Glutamatergic neuron (in vitro differentiated cells): ENCODE measurements around the gene EPS8L1. TPM values are rescaled to one million over a fixed set of nuclear protein-coding genes. Genes with fewer than 3 reads are reported as not detected.

Source experiments
- DNase-seq: peaks from one replicate; pipeline ENCODE4 v3.0.0; 2022
- H3K27ac Mint-ChIP-seq: one replicate; pipeline ENCODE4 v1.8.0; 2020; ENCODE audit warnings: mild to moderate bottlenecking, mixed read lengths, inconsistent platforms; ENCODE audit not compliant: unreplicated experiment
- H3K27me3 Mint-ChIP-seq: one replicate; pipeline ENCODE4 v1.8.0; 2020; ENCODE audit warnings: mild to moderate bottlenecking, moderate library complexity, mixed read lengths, inconsistent platforms; ENCODE audit not compliant: unreplicated experiment
- H3K36me3 Mint-ChIP-seq: one replicate; pipeline ENCODE4 v1.8.0; 2020; ENCODE audit warnings: mild to moderate bottlenecking, mixed read lengths, inconsistent platforms; ENCODE audit not compliant: unreplicated experiment
- H3K4me1 Mint-ChIP-seq: one replicate; pipeline ENCODE4 v1.8.0; 2020; ENCODE audit warnings: mild to moderate bottlenecking, low read depth, mixed read lengths, inconsistent platforms; ENCODE audit not compliant: unreplicated experiment
- H3K4me3 Mint-ChIP-seq: one replicate; pipeline ENCODE4 v1.8.0; 2020; ENCODE audit warnings: mild to moderate bottlenecking, mixed read lengths, inconsistent platforms; ENCODE audit not compliant: unreplicated experiment
- H3K9me3 Mint-ChIP-seq: one replicate; pipeline ENCODE4 v1.8.0; 2020; ENCODE audit warnings: mild to moderate bottlenecking, moderate library complexity, mixed read lengths, inconsistent platforms; ENCODE audit not compliant: unreplicated experiment
- CTCF ChIP-seq: fragments of 200-600 bp; sonication (generic); IDR thresholded peaks from one replicate; pipeline ENCODE4 v1.5.0; 2021; ENCODE audit not compliant: partially characterized antibody, unreplicated experiment
- total RNA-seq: library from RNA; stranded (reverse); fragmentation: NEBNext Ultra II Directional; extraction: Animal tissue kit (Norgen Biotek cat#: 25700); gene quantifications from one replicate; pipeline ENCODE4 v1.2.1, GENCODE V29; 2021; ENCODE audit not compliant: unreplicated experiment

Gene EPS8L1
- total RNA-seq, 1 donor from 2014 or later: 114 TPM

DNA sequence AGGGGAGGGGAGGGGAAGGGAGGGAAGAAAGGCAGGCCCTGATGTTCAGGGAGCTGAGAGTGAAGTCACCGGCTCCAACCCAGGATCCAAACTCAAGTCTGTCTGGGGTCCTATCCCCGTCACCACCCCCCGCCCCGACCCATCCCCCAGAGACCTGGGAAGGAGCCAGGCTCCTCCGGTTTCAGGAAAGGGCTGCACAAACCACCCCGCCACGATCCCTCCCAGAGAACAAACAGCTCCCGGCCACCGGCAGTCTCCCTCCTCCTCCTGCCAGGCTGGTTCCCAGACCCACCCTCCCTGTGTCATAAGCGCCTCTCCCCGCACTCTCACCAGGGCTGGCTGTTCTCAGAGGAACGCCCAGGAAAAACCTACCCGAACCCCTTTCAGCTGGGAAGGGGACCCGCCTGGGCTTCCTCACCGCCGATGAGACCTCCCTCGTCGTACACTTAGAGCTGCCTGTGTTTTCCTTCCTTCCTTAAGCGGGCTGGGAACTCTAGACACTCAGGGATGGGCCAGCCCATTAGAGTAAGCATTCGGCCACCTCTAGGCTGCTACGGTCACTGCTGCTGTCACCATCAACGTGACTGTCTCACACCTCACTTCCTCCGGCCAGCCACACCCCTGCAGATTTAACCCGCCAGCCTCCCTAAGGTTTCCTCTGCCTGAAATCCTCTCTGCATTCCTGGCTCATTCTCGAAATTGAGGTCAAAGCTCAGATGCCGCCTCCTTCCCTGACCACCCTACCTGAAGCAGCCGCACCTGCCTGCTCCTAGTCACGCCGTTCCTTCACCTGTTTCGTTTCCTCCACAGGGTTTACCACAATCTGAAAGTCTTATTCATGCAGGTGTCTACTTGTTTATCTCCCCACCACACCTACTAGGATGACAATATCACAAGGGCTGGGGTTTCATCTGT lies 6.5 kb upstream of the EPS8L1 start:
- H3K36me3 Mint-ChIP-seq: peaks cover 4% of the 10 kb centered on the region
- no peak overlapping the region for H3K27ac Mint-ChIP-seq
- H3K4me3 Mint-ChIP-seq: peak overlapping the region; percentile 85
- DNase-seq: peak; percentile 52
- H3K4me1 Mint-ChIP-seq: peaks cover 6% of the 10 kb centered on the region
- TF ChIP-seq CTCF: no peak
- peaks cover 31% of the 10 kb centered on the region for H3K27me3 Mint-ChIP-seq
- H3K9me3 Mint-ChIP-seq: peaks cover 9% of the 10 kb centered on the region

DNA sequence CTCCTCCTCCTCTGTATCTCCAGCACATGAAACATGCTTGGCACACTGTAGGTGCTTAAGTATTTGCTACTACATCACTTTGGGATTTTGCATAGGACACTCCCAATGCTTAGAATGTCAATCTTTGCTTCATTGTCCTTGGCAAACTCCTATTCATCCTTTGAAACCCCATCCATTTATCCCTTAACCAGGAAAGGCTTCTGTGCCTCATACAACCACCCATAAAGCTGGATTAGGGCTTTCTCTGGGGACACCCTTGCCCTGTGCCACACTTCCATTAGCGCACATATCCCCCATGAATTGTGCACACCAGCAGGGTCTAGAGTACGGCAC lies 5.8 kb upstream of the EPS8L1 start:
- Mint-ChIP-seq H3K4me3 (peak overlapping the region; percentile 85), H3K36me3 (peaks cover 4% of the 10 kb centered on the region), H3K27ac (no peak overlapping the region), H3K9me3 (peaks cover 10% of the 10 kb centered on the region), H3K4me1 (peaks cover 6% of the 10 kb centered on the region), H3K27me3 (peaks cover 32% of the 10 kb centered on the region)
- DNase-seq: no peak
- no peak for TF ChIP-seq CTCF

GRCh38 chr19:55070466-55071128 lies 5.1 kb upstream of the EPS8L1 start:
- TF ChIP-seq CTCF: no peak
- peaks cover 13% of the 10 kb centered on the region for H3K9me3 Mint-ChIP-seq
- no peak for DNase-seq
- peak overlapping the region; percentile 61 for H3K4me3 Mint-ChIP-seq
- peaks cover 6% of the 10 kb centered on the region for H3K4me1 Mint-ChIP-seq
- peaks cover 39% of the 10 kb centered on the region for H3K27me3 Mint-ChIP-seq
- H3K36me3 Mint-ChIP-seq: peaks cover 4% of the 10 kb centered on the region
- H3K27ac Mint-ChIP-seq: no peak overlapping the region

GRCh38 chr19:55071129-55071502 lies 4.6 kb upstream of the EPS8L1 start:
- no peak for DNase-seq
- Mint-ChIP-seq H3K4me1 (peaks cover 6% of the 10 kb centered on the region), H3K36me3 (peaks cover 4% of the 10 kb centered on the region), H3K9me3 (peaks cover 13% of the 10 kb centered on the region), H3K27ac (no peak overlapping the region), H3K27me3 (peaks cover 39% of the 10 kb centered on the region), H3K4me3 (no peak overlapping the region)
- TF ChIP-seq CTCF: no peak

DNA sequence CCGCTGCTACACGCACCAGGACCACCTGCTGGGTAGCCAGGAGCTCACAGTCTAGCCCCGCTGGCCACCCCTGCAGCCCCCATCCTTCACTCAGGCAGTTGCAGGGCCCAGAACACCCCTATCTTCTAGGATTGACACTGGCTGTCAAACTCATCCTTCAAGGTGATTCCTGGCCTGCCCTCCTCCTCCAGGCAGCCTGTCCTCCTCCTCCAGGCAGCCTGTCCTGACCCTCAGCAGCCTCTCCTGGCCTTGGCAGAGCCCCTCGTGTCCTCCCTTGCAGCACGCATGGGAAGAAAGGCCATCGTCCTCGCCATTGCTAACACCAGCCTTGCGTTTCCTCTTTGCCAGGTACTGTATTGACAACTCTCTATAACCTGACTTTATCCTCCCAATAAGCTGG lies 3.8 kb upstream of the EPS8L1 start:
- TF ChIP-seq CTCF: no peak
- Mint-ChIP-seq H3K9me3 (peaks cover 11% of the 10 kb centered on the region), H3K36me3 (peaks cover 4% of the 10 kb centered on the region), H3K4me3 (no peak overlapping the region), H3K4me1 (peaks cover 6% of the 10 kb centered on the region), H3K27ac (no peak overlapping the region), H3K27me3 (peaks cover 41% of the 10 kb centered on the region)
- DNase-seq: no peak
